ENCODE data around the gene KRT25.

DNA sequence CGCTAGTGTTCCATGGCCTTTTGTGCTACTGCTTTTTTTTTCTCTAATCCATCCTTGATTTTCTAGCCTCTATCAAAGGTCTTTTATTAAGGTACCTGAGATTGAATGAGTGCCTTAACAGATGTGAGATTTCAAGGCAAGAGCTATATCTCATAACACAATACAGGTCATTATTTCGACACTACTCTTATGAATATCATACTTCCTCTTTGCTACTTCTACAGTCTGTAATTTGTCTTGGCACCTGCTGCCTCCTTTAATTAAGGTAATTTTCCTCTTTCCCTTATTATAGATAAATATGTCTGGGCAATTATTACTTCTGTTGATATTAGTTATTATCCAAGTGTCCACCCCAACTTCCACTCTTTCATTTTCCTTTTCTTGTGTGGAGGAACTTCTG is 39.3 kb upstream of the KRT25 start:
- TF ChIP-seq CTCF (IDR thresholded peaks at IDR 0.05; ENCODE audit: low read depth, low read length) (no peak), EZH2phosphoT487 (IDR thresholded peaks at IDR 0.05; ENCODE audit: low read depth) (no peak)

All from OCI-LY3 (cell line).